ENCODE results near the gene SUSD4.

GRCh38 chr1:223363057-223363855, 720 bp downstream of the SUSD4 start:
- TF ChIP-seq CTCF (IDR thresholded peaks at IDR 0.05) (no peak), SMC3 (IDR thresholded peaks at IDR 0.05; ENCODE audit: low read depth, low read length) (no peak), TAF1 (IDR thresholded peaks at IDR 0.05; ENCODE audit: borderline replicate concordance, low read depth, low read length) (no peak), YY1 (IDR thresholded peaks at IDR 0.05; ENCODE audit: low read depth) (no peak), MEF2A (IDR thresholded peaks at IDR 0.05; ENCODE audit: borderline replicate concordance, low read depth) (no peak), USF1 (IDR thresholded peaks at IDR 0.05; ENCODE audit: borderline replicate concordance, low read depth) (no peak), TEAD4 (IDR thresholded peaks at IDR 0.05; ENCODE audit: borderline replicate concordance, insufficient read depth) (no peak), GATA2 (CRISPR knock-in tag; IDR thresholded peaks at IDR 0.05) (no peak), JUND (IDR thresholded peaks at IDR 0.05) (no peak), REST (IDR thresholded peaks at IDR 0.05; ENCODE audit: low read depth, low read length) (no peak), EZH2phosphoT487 (IDR thresholded peaks at IDR 0.05; ENCODE audit: borderline replicate concordance, low read depth) (no peak)

Data from SK-N-SH (cell line).